IMR-90 (cell line): ENCODE data around the gene DUSP22. TPM values are rescaled to one million over a fixed set of nuclear protein-coding genes. Genes with fewer than 3 reads are reported as not detected.

Experiments
- ATAC-seq: fragments of 200-7000 bp; cut with Tn5 transposase; 2 replicates; pipeline ENCODE4 v1.9.1; 2020; ENCODE audit warnings: low read depth, mild to moderate bottlenecking, moderate library complexity
- BruUV-seq: library from RNA; stranded (reverse); fragments of 400-500 nt; replicated peaks from 2 replicates; lab custom pipeline; 2021; lab: Mats Ljungman, UMichigan
- CTCF ChIA-PET: fragments of 300-600 bp; formaldehyde crosslinking; extraction: SDS; loops from one replicate; lab custom pipeline; 2021; ENCODE audit warnings: antibody characterized with exemption; lab: Yijun Ruan, JAX
- POLR2A ChIA-PET: fragments of 300-600 bp; sonication (Branson Sonifier 250); formaldehyde crosslinking; loops from one replicate; lab custom pipeline; 2022; ENCODE audit warnings: antibody characterized with exemption; ENCODE audit not compliant: unreplicated experiment; lab: Charles Lee
- DNase-seq: peaks from one replicate; pipeline ENCODE4 v3.0.0; 2013
- H2AFZ ChIP-seq: replicated peaks from 2 replicates; pipeline ENCODE3; 2013; ENCODE audit warnings: low read length, mild to moderate bottlenecking; ENCODE audit not compliant: poor library complexity
- H2AK5ac ChIP-seq: 2 replicates; pipeline ENCODE4 v1.6.1; 2013; ENCODE audit warnings: low read depth, low read length, inconsistent platforms
- H2AK9ac ChIP-seq: replicated peaks from 2 replicates; pipeline ENCODE3; 2013; ENCODE audit warnings: mild to moderate bottlenecking, low read depth, low read length, moderate library complexity; ENCODE audit not compliant: poor library complexity
- H2BK120ac ChIP-seq: 2 replicates; pipeline ENCODE4 v1.6.1; 2013; ENCODE audit warnings: low read depth, low read length, inconsistent platforms
- H2BK15ac ChIP-seq: 3 replicates; pipeline ENCODE4 v1.6.1; 2013; ENCODE audit warnings: low read depth, low read length, inconsistent platforms
- H2BK20ac ChIP-seq: 2 replicates; pipeline ENCODE4 v1.6.1; 2013; ENCODE audit warnings: low read depth, mild to moderate bottlenecking, inconsistent platforms, low read length, moderate library complexity
- H2BK5ac ChIP-seq: 2 replicates; pipeline ENCODE4 v1.6.1; 2013; ENCODE audit warnings: mild to moderate bottlenecking, low read depth, low read length, inconsistent platforms; ENCODE audit not compliant: poor library complexity, severe bottlenecking
- H3K14ac ChIP-seq: replicated peaks from 2 replicates; pipeline ENCODE4 v1.6.1; 2013; ENCODE audit warnings: low read depth, low read length, inconsistent platforms
- H3K18ac ChIP-seq: 2 replicates; pipeline ENCODE4 v1.6.1; 2013; ENCODE audit warnings: low read depth, low read length, control low read depth
- H3K23ac ChIP-seq: 2 replicates; pipeline ENCODE4 v1.6.1; 2013; ENCODE audit warnings: low read depth, low read length, inconsistent platforms
- H3K27ac ChIP-seq: 2 replicates; pipeline ENCODE4 v1.5.1; 2013; ENCODE audit warnings: mild to moderate bottlenecking, control low read depth, low read length; ENCODE audit not compliant: insufficient read depth
- H3K27me3 ChIP-seq: 2 replicates; pipeline ENCODE4 v1.6.1; 2013; ENCODE audit warnings: low read length; ENCODE audit not compliant: control insufficient read depth, insufficient read depth
- H3K36me3 ChIP-seq: 2 replicates; pipeline ENCODE4 v1.6.1; 2013; ENCODE audit warnings: low read length, mixed read lengths; ENCODE audit not compliant: control insufficient read depth, insufficient read depth
- H3K4ac ChIP-seq: 2 replicates; pipeline ENCODE4 v1.6.1; 2013; ENCODE audit warnings: low read depth, low read length, inconsistent platforms
- H3K4me1 ChIP-seq: 2 replicates; pipeline ENCODE4 v1.6.1; 2013; ENCODE audit warnings: low read length, mixed read lengths; ENCODE audit not compliant: control insufficient read depth, insufficient read depth
- H3K4me2 ChIP-seq: 2 replicates; pipeline ENCODE4 v1.6.1; 2013; ENCODE audit warnings: low read depth, mild to moderate bottlenecking, control low read depth, low read length, moderate library complexity
- H3K4me3 ChIP-seq: 2 replicates; pipeline ENCODE4 v1.5.1; 2013; ENCODE audit warnings: low read depth, mild to moderate bottlenecking, control low read depth, low read length, moderate library complexity; ENCODE audit not compliant: insufficient read depth
- H3K56ac ChIP-seq: 2 replicates; pipeline ENCODE4 v1.6.1; 2013; ENCODE audit warnings: low read length, inconsistent platforms; ENCODE audit not compliant: insufficient read depth; ENCODE audit errors: extremely low read depth
- H3K79me1 ChIP-seq, 2 experiments: 2 replicates each; pipeline ENCODE4 v1.6.1; 2013; ENCODE audit warnings: low read length in 2 of 2, inconsistent platforms in 1 of 2, low read depth in 1 of 2
- H3K9ac ChIP-seq: 2 replicates; pipeline ENCODE4 v1.6.1; 2013; ENCODE audit warnings: low read depth, low read length, control low read depth
- H3K9me1 ChIP-seq: 2 replicates; pipeline ENCODE4 v1.6.1; 2013; ENCODE audit warnings: low read length, inconsistent platforms; ENCODE audit not compliant: insufficient read depth
- H3K9me3 ChIP-seq: 2 replicates; pipeline ENCODE4 v1.6.1; 2013; ENCODE audit warnings: low read length; ENCODE audit not compliant: control insufficient read depth, insufficient read depth
- H4K20me1 ChIP-seq: 2 replicates; pipeline ENCODE4 v1.6.1; 2013; ENCODE audit warnings: low read length, inconsistent platforms; ENCODE audit not compliant: insufficient read depth
- H4K5ac ChIP-seq: 2 replicates; pipeline ENCODE4 v1.6.1; 2013; ENCODE audit warnings: mild to moderate bottlenecking, low read depth, low read length, control low read depth
- H4K8ac ChIP-seq, 2 experiments: 2 replicates each; pipeline ENCODE4 v1.6.1; 2013; ENCODE audit warnings: low read depth in 2 of 2, low read length in 2 of 2, control low read depth in 1 of 2, inconsistent platforms in 1 of 2
- H4K91ac ChIP-seq: 2 replicates; pipeline ENCODE4 v1.6.1; 2013; ENCODE audit warnings: low read depth, low read length, inconsistent platforms; ENCODE audit not compliant: insufficient read depth
- WGBS, 2 experiments: methylation state at CpG; one replicate each; pipeline versions ENCODE4 v1.1.5 to v1.1.7; 2013; ENCODE audit warnings: missing lambda C conversion rate in 2 of 2; ENCODE audit not compliant: insufficient read length in 1 of 2; ENCODE audit errors: extremely low coverage in 2 of 2; 5-methylcytosine and 5-hydroxymethylcytosine counted together
- dilution Hi-C: fragments of 300-500 bp; cut with HindIII; formaldehyde crosslinking; loops from one replicate; pipeline ENCODE4 v1.14.3; 2018; ENCODE audit warnings: low sequenced_read_pairs; ENCODE audit not compliant: unreplicated experiment
- in situ Hi-C: fragments of 300-500 bp; cut with MboI; formaldehyde crosslinking; loops from 3 replicates; pipeline ENCODE4 v1.14.3; 2019; ENCODE audit warnings: low sequenced_read_pairs, inconsistent platforms, mixed read lengths
- intact Hi-C: fragments of 100-400 bp; cut with micrococcal nuclease; formaldehyde crosslinking; loops from 2 replicates; pipeline ENCODE4 v1.10.0; 2022
- polyA plus RNA-seq, 3 experiments: library from polyadenylated mRNA; depleted of rRNA; stranded (reverse); fragments of >200 nt; gene quantifications; 2 replicates each; pipeline ENCODE4 v1.2.3, GENCODE V29; 2012; ENCODE audit warnings: low replicate concordance in 1 of 3
- total RNA-seq: library from RNA; depleted of rRNA; stranded (reverse); fragments of >200 nt; gene quantifications from 2 replicates; pipeline ENCODE4 v1.2.3, GENCODE V29; 2012
- TF ChIP-seq, protein P1 (sequence below): fragments of 150-350 bp; IDR thresholded peaks from 2 replicates; pipeline ENCODE4 v1.6.1; 2017; ENCODE audit warnings: mild to moderate bottlenecking, antibody characterized with exemption, low read length, low read depth

The DUSP22 gene
- total and polyA plus RNA-seq, 2 of the 4 experiments (the other 2 are of a cell fraction) = 7.1 to 8.2 TPM

DNA sequence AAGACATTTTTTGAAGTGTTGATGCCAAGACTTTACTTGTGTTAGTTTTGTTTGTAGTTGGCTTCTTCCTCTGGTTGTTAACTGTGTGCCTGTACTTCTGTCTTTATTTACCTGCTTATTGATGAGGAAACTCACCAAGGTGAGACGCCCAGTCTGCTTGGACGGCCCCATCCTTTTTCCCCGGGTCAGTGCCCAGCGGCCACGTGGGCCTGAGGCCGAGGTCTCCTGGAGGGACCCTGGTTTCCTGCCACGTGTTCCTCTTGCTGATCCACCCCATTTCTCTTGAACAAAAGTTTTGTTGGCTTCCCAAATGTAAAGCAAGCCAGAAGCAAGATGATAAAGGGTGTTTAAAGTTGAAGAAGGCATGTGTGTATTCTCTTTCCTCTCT is 24.8 kb downstream of the DUSP22 start:
- BruUV-seq = no TSS peak
- no peak overlapping the region for H3K18ac ChIP-seq
- no peak overlapping the region for H3K4me2 ChIP-seq
- H3K4me1 ChIP-seq = no peaks in the 10 kb centered on the region; the same call in 1 of the 2 replicates
- H3K9ac ChIP-seq = no peak overlapping the region
- H3K4ac ChIP-seq = no peak overlapping the region
- H3K14ac ChIP-seq = no peak overlapping the region
- H3K36me3 ChIP-seq = no peaks in the 10 kb centered on the region
- no peak overlapping the region for H2AK5ac ChIP-seq
- H3K56ac ChIP-seq = no peak overlapping the region
- H3K9me1 ChIP-seq = no peaks in the 10 kb centered on the region
- H2AK9ac ChIP-seq = no peak overlapping the region
- ATAC-seq (no peak), DNase-seq (no peak)
- no peak overlapping the region for H2BK5ac ChIP-seq
- H4K91ac ChIP-seq = no peak overlapping the region
- CTCF ChIA-PET = no interaction called here
- intact Hi-C loops (no loop called here), in situ Hi-C loops (no loop called here), dilution Hi-C loops (no loop called here)
- H2BK20ac ChIP-seq = no peak overlapping the region
- H4K20me1 ChIP-seq = no peaks in the 10 kb centered on the region
- H2BK15ac ChIP-seq = no peak overlapping the region
- peaks cover 0 to 4% of the 10 kb centered on the region in 2 experiments; a peak in 1 of 4 replicates for H3K79me1 ChIP-seq
- POLR2A ChIA-PET = no interaction called here
- TF ChIP-seq, protein P1, sequence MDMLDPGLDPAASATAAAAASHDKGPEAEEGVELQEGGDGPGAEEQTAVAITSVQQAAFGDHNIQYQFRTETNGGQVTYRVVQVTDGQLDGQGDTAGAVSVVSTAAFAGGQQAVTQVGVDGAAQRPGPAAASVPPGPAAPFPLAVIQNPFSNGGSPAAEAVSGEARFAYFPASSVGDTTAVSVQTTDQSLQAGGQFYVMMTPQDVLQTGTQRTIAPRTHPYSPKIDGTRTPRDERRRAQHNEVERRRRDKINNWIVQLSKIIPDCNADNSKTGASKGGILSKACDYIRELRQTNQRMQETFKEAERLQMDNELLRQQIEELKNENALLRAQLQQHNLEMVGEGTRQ = no peak
- no peak overlapping the region for H2BK120ac ChIP-seq
- no peak overlapping the region for H3K27ac ChIP-seq
- no peak overlapping the region for H4K5ac ChIP-seq
- H4K8ac ChIP-seq = no peak overlapping the region
- H3K27me3 ChIP-seq = no peaks in the 10 kb centered on the region
- no peak overlapping the region for H3K4me3 ChIP-seq
- WGBS, 2 experiments = 77% methylated on average over 6 of the region's 7 CpGs; no CpG with 5 or more reads in 1 of the 2 experiments
- no peak overlapping the region for H2AFZ ChIP-seq
- no peak overlapping the region for H3K23ac ChIP-seq
- peaks cover 2% of the 10 kb centered on the region; the same call in 1 of the 2 replicates for H3K9me3 ChIP-seq
